GM21390 (cell line): ENCODE data around the gene IP6K2.
A peak's percentile ranks its signal among the peaks of the same experiment; 100 is the strongest.
"Not testable (repeated sequence)": the region's sequence is repeated elsewhere in the genome, so short reads cannot be mapped to it uniquely, and the experiment has no call there.

ENCODE experiments used
- ATAC-seq: cut with Tn5 transposase; IDR thresholded peaks from one replicate; pipeline ENCODE4 v1.9.1; 2021; ENCODE audit not compliant: unreplicated experiment

The IP6K2 gene, protein sequence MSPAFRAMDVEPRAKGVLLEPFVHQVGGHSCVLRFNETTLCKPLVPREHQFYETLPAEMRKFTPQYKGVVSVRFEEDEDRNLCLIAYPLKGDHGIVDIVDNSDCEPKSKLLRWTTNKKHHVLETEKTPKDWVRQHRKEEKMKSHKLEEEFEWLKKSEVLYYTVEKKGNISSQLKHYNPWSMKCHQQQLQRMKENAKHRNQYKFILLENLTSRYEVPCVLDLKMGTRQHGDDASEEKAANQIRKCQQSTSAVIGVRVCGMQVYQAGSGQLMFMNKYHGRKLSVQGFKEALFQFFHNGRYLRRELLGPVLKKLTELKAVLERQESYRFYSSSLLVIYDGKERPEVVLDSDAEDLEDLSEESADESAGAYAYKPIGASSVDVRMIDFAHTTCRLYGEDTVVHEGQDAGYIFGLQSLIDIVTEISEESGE

GRCh38 chr3:48716982-48717746, at the start of gene IP6K2:
TSS of gene IP6K2 (minus strand) at chr3:48717221. CDS start at chr3:48695291, 21,930 bp downstream.
- ATAC-seq = peak; percentile 94

DNA sequence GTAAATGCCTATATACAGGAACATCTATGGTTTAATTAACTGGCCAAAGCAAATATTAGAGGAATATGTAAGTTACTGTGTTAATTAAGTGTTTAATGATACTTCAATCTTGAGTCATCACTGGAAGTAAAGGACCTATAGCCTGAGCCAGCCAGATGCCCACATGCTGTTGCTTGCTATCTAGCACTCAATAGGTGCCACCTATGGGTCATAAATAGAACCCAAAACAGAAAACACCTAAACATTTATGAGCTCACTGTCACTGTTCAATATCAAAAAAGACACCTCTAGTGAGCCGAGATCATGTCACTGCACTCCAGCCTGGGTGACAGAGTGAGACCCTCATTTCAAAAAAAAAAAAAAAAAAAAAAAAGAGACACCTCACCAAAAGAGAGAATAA, 48.4 kb upstream of the IP6K2 start:
- ATAC-seq = no peak

DNA sequence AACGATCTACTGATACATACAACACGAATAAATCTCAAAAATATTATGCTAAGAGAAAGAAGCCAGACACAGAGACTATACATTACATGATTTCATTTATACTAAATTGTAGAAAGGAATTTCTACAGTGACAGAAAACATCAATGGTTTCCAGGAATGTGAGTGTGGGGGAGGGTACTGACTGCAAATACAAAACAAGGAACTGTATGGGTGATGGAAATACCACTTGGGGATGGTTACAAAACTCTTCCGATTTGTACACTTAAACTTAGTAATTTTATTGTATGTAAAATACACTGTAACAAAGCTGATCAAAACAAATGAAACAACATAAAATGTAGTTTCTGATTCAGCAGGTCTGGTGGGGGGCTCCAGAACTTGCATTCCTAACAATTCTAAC, 45.8 kb upstream of the IP6K2 start:
- no peak for ATAC-seq

DNA sequence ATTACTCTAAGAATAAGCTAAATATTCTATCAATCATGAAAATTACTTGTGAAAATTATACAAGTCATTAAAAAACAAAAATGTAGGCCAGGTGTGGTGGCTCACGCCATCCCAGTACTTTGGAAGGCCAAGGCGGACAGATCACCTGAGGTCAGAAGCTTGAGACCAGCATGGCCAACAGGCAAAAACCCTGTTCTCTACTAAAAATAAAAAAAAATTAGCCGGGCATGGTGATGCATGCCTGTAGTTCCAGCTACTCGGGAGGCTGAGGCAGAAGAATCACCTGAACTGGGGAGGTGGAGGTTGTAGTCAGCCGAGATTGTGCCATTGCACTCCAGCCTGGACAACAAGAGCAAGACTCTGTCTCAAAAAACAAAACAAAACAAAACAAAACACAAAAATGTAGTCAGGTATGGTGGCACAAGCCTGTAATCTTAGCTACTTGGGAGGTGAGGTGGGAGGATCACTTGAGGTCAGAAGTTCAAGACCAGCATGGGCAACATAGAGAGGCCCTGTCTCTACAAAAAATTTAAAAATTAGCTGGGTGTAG, 43.0 kb upstream of the IP6K2 start:
- ATAC-seq = not testable (repeated sequence)

- not testable (repeated sequence) for ATAC-seq
These were observed 42.5 kb upstream of the IP6K2 start for GRCh38 chr3:48759531-48759930.

- no peak for ATAC-seq
These were observed 42.0 kb upstream of the IP6K2 start for GRCh38 chr3:48759071-48759470.

GRCh38 chr3:48756640-48757039, 39.6 kb upstream of the IP6K2 start:
- ATAC-seq = no peak

- no peak for ATAC-seq
These were observed 33.8 kb upstream of the IP6K2 start for GRCh38 chr3:48750856-48751255.

GRCh38 chr3:48748754-48749153, 31.7 kb upstream of the IP6K2 start:
- no peak for ATAC-seq

DNA sequence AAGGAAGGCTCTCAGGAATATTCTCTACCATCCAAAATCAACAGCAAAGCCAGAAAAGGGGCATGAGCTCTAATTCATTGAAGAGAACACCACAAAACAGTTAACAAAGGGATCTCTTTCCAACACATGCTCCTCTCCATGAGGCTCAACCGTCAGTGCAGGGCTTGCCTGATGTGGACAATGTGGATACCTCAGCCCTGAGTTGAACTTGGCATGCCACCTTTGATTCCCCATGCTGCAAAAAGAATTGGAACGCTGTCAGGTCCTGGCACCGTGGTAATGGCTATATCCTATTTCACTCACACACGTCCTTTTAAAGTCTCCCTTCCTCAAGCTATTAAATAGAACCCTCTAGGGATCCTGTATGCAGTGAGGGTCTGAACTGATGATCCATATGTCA, 30.7 kb upstream of the IP6K2 start:
- no peak for ATAC-seq

DNA sequence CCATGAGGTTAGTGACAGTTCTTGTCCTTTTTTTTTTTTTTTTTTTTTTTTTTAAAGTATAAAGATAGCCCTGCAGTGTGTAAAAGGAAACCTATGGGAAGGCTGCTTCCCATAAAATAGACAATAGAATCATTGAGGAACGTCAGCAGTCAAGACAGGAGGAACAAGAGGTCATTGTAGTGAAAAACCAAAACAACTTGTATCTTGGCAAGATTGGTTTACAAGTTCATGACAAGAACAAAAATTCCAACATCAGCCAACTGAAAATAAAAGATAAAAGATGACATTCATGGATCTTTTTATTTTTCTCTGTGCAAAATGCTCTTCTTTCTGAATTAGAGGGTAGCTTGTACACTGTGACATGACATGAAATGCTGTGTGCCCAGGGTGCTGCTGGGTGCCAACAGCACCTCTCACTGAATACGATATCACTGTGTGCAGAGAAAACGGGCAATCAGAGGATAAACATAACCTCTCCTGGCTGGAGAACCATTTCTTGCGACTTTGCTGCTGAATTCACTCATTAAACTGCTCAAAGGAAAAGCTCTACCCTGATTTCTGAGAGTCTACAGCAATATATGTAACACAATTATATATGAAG, 30.1 kb upstream of the IP6K2 start:
- ATAC-seq = no peak

GRCh38 chr3:48743773-48744172, 26.8 kb upstream of the IP6K2 start:
- ATAC-seq = no peak

DNA sequence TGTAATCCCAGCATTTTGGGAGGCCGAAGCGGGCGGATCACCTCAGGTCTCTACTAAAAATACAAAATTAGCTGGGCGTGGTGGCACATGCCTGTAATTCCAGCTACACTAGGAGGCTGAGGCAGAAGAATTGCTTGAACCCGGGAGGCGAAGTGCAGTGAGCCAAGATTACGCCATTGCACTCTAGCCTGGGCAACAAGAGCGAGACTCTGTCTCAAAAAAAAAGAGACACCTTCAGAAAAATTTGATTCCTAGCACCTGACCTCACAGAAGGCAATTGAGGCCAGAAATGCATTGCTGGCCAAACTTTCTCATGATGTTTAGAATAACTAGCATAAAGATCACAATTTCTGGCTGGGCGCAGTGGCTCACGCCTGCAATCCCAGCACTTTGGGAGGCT, 24.2 kb upstream of the IP6K2 start:
- not testable (repeated sequence) for ATAC-seq

- ATAC-seq = peak; percentile 55
These were observed 23.2 kb upstream of the IP6K2 start for GRCh38 chr3:48739955-48740823.

GRCh38 chr3:48739617-48739954, 22.6 kb upstream of the IP6K2 start:
- ATAC-seq = no peak

DNA sequence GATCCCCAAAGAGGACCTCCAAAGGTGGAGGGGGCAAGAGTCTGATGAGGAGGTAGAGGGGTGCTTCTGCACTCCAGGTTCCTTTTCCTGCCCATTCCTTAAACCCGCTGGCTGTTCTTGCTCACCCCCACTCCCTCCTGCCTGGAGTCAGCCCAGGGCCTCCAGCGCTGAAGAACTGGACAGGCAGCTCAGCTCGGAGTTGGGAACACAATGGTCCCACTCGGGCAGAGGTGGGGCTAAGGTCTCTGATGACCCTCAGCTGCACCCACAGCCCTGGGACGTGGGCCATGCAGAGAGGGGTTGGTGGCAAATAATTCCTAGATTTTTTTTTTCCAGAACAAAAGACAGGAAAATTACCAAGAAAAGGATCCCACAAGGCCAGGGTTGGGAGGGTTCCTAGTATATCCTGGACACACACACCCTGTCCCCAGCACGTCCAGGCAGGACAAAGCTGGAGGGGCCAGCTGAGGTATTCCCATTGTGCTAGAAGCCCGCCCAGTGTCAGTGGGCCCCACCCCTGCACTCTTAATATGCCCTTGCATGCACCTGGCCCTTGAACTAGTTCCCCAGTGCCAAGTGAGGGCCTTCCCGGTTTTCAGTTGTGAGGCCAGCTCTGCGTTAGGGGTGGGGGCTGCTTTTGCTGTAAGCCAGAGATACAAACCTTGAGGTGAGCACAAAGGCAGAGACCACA, 22.1 kb upstream of the IP6K2 start:
- no peak for ATAC-seq

GRCh38 chr3:48738144-48738536, 21.1 kb upstream of the IP6K2 start:
- no peak for ATAC-seq

DNA sequence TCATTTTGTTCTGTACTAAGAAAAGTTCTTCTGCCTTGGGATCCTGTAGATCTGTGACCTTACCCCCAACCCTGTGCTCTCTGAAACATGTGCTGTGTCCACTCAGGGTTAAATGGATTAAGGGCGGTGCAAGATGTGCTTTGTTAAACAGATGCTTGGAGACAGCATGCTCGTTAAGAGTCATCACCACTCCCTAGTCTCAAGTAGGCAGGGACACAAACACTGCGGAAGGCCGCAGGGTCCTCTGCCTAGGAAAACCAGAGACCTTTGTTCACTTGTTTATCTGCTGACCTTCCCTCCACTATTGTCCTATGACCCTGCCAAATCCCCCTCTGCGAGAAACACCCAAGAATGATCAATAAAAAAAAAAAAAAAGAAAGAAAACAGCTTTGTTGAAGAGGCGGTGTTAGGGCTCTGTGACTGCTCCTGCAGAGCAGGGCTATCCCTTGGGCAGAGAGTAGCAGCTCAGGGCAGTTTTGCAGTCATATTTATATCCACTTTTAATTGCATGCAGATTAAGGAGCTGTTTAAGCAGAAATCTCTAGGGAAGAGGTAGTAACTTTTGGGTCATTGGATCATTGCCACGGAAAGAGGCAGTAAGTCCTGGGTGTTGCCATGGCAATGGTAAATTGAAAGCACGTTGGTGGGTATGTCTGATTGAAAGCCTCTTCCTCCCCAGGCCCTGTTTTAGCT, 18.2 kb upstream of the IP6K2 start:
- not testable (repeated sequence) for ATAC-seq

DNA sequence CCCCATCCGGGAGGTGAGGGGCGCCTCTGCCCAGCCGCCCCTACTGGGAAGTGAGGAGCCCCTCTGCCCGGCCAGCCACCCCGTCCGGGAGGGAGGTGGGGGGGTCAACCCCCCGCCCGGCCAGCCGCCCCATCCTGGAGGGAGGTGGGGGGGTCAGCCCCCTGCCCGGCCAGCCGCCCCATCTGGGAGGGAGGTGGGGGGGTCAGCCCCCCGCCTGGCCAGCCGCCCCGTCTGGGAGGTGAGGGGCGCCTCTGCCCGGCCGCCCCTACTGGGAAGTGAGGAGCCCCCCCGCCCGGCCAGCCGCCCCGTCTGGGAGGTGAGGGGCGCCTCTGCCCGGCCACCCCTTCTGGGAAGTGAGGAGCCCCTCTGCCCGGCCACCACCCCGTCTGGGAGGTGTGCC, 17.5 kb upstream of the IP6K2 start:
- not testable (repeated sequence) for ATAC-seq
